Keratinocyte (primary cell): ENCODE measurements around the gene LHFPL3. TPM values are rescaled to one million over a fixed set of nuclear protein-coding genes. Genes with fewer than 3 reads are reported as not detected.

Experiments used
- DNase-seq: peaks from one replicate; pipeline ENCODE4 v3.0.0-alpha.2; 2011; ENCODE audit warnings: low read depth, missing footprints, low spot score
- FAIRE-seq: peaks from 2 replicates; lab custom pipeline; 2011; peaks lifted over from hg19 to GRCh38; lab: Jason Lieb, UNC
- H2AFZ ChIP-seq: 2 replicates; pipeline ENCODE4 v1.6.0; 2012; ENCODE audit warnings: low read length, control low read depth, inconsistent platforms; ENCODE audit not compliant: control insufficient read depth
- H3K27ac ChIP-seq: 2 replicates; pipeline ENCODE4 v1.5.1; 2011; ENCODE audit warnings: low read length; ENCODE audit not compliant: control insufficient read depth, insufficient read depth
- H3K27me3 ChIP-seq: 3 replicates; pipeline ENCODE4 v1.6.0; 2011; ENCODE audit warnings: low read length; ENCODE audit not compliant: control insufficient read depth, insufficient read depth; ENCODE audit errors: extremely low read depth
- H3K36me3 ChIP-seq, 2 experiments: 2 replicates in 1 of 2; 3 replicates in 1 of 2; pipeline ENCODE4 v1.5.1; 2011; ENCODE audit warnings: low read length in 2 of 2, mild to moderate bottlenecking in 1 of 2; ENCODE audit not compliant: control insufficient read depth in 2 of 2, insufficient read depth in 2 of 2; ENCODE audit errors: extremely low read depth in 1 of 2
- H3K4me1 ChIP-seq: 3 replicates; pipeline ENCODE4 v1.5.1; 2011; ENCODE audit warnings: low read length; ENCODE audit not compliant: control insufficient read depth, insufficient read depth; ENCODE audit errors: extremely low read depth
- H3K4me2 ChIP-seq: 3 replicates; pipeline ENCODE4 v1.6.0; 2011; ENCODE audit warnings: low read depth, low read length; ENCODE audit not compliant: control insufficient read depth, insufficient read depth; ENCODE audit errors: extremely low read depth
- H3K4me3 ChIP-seq, 3 experiments: fragments of 200-600 bp in 1 of 3; sonication (generic) in 1 of 3; 2 replicates in 2 of 3; 3 replicates in 1 of 3; pipeline ENCODE4 v1.5.1; 2011 to 2016; ENCODE audit warnings: low read length in 3 of 3, mild to moderate bottlenecking in 3 of 3, control low read depth in 2 of 3, inconsistent platforms in 1 of 3, low read depth in 1 of 3, mixed read lengths in 1 of 3, mixed run types in 1 of 3, moderate library complexity in 1 of 3; ENCODE audit not compliant: control insufficient read depth in 2 of 3, insufficient read depth in 2 of 3; ENCODE audit errors: extremely low read depth in 1 of 3
- H3K79me2 ChIP-seq: 2 replicates; pipeline ENCODE4 v1.6.0; 2012; ENCODE audit warnings: low read length; ENCODE audit not compliant: control insufficient read depth, insufficient read depth
- H3K9ac ChIP-seq: 3 replicates; pipeline ENCODE4 v1.6.0; 2011; ENCODE audit warnings: low read length; ENCODE audit not compliant: control insufficient read depth, insufficient read depth; ENCODE audit errors: extremely low read depth
- H3K9me1 ChIP-seq: 3 replicates; pipeline ENCODE4 v1.6.0; 2011; ENCODE audit warnings: low read length; ENCODE audit not compliant: control insufficient read depth, insufficient read depth; ENCODE audit errors: extremely low read depth
- H3K9me3 ChIP-seq: 2 replicates; pipeline ENCODE4 v1.5.1; 2012; ENCODE audit warnings: low read depth, low read length; ENCODE audit not compliant: control insufficient read depth
- H4K20me1 ChIP-seq: 3 replicates; pipeline ENCODE4 v1.6.0; 2011; ENCODE audit warnings: low read length; ENCODE audit not compliant: control insufficient read depth, insufficient read depth; ENCODE audit errors: extremely low read depth
- EZH2 ChIP-seq: IDR thresholded peaks from one replicate; pipeline ENCODE4 v1.6.1; 2012; ENCODE audit warnings: inconsistent platforms, mild to moderate bottlenecking, low read length, moderate library complexity
- dilution Hi-C: fragments of 300-500 bp; cut with MboI; formaldehyde crosslinking; loops from one replicate; pipeline ENCODE4 v1.7.0; 2020; ENCODE audit warnings: low sequenced_read_pairs; ENCODE audit not compliant: extremely low pct_ligation_motif_present
- polyA plus RNA-seq, 5 experiments: library from polyadenylated mRNA; depleted of rRNA in 3 of 5; stranded (reverse) in 3 of 5; stranded (forward) in 1 of 5; unstranded in 1 of 5; fragments of >200 nt; gene quantifications; 1 replicate in 1 of 5; 2 replicates in 3 of 5; 3 replicates in 1 of 5; pipeline versions ENCODE4 v1.2.1 to v1.2.3, GENCODE V29; 2011 to 2012; ENCODE audit warnings: missing spikeins in 2 of 5, low read depth in 1 of 5, low replicate concordance in 1 of 5
- small RNA-seq, 3 experiments: library from RNA; depleted of rRNA; stranded (forward); fragments of <200 nt; gene quantifications; one replicate each; pipeline ENCODE3, GENCODE V24; 2012; ENCODE audit warnings: low read depth in 3 of 3, low replicate concordance in 1 of 3; ENCODE audit not compliant: insufficient read length in 3 of 3
- TF ChIP-seq, protein P1 (sequence below), 3 experiments: IDR thresholded peaks in 1 of 3; conservative IDR thresholded peaks in 1 of 3; optimal IDR thresholded peaks in 1 of 3; 2 replicates in 2 of 3; 3 replicates in 1 of 3; pipeline versions ENCODE3 to v1.5.1; 2011; ENCODE audit warnings: low read length in 3 of 3, mild to moderate bottlenecking in 3 of 3, moderate library complexity in 2 of 3, control low read depth in 1 of 3, inconsistent platforms in 1 of 3; ENCODE audit not compliant: insufficient read depth in 2 of 3; ENCODE audit errors: extremely low read depth in 1 of 3

LHFPL3 gene
- polyA plus RNA-seq, 1 donor (not counting 4 experiments of a cell fraction or from before 2014, with no cell fraction given): not detected

DNA sequence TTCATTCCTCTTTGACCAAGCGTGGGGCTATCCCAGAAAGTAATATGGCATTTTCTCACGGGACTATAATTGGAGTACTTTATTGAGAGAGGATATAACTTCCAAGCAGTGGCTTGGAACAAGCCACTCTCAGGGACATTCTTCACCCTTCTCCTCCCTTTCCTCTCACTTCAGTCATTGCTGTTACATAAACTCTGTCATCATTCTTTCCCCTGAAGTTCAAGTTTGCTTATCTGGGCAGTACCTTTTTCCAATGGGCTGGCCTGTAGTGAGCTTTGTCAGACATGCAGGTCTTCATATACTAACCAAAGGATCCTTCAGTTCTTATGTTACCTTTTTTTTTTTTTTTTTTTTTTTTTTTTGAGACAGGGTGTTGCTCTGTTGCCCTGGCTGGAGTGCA, 626.9 kb downstream of the LHFPL3 start:
- Histone ChIP-seq H3K27me3 (no peaks in the 10 kb centered on the region), H3K4me2 (no peak overlapping the region), H4K20me1 (no peaks in the 10 kb centered on the region), H3K9me1 (no peaks in the 10 kb centered on the region), H3K36me3 (no peaks in the 10 kb centered on the region), H2AFZ (no peak overlapping the region), H3K4me3 (no peak overlapping the region), H3K79me2 (no peaks in the 10 kb centered on the region), H3K9ac (no peak overlapping the region), H3K9me3 (no peaks in the 10 kb centered on the region), H3K27ac (no peak overlapping the region), H3K4me1 (peaks cover 3% of the 10 kb centered on the region)
- dilution Hi-C loops: no loop called here
- TF ChIP-seq, protein P1, sequence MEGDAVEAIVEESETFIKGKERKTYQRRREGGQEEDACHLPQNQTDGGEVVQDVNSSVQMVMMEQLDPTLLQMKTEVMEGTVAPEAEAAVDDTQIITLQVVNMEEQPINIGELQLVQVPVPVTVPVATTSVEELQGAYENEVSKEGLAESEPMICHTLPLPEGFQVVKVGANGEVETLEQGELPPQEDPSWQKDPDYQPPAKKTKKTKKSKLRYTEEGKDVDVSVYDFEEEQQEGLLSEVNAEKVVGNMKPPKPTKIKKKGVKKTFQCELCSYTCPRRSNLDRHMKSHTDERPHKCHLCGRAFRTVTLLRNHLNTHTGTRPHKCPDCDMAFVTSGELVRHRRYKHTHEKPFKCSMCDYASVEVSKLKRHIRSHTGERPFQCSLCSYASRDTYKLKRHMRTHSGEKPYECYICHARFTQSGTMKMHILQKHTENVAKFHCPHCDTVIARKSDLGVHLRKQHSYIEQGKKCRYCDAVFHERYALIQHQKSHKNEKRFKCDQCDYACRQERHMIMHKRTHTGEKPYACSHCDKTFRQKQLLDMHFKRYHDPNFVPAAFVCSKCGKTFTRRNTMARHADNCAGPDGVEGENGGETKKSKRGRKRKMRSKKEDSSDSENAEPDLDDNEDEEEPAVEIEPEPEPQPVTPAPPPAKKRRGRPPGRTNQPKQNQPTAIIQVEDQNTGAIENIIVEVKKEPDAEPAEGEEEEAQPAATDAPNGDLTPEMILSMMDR (optimal IDR thresholded peaks at IDR 0.05 in 1 of 3, IDR thresholded peaks at IDR 0.05 in 1 of 3, conservative IDR thresholded peaks at IDR 0.05 in 1 of 3; ENCODE audit: extremely low read depth in 1 of 3, insufficient read depth in 2 of 3, low read length in 3 of 3): no peak
- no peak for TF ChIP-seq EZH2
- no peak for DNase-seq
- FAIRE-seq: no peak

Small RNA genes within 50 kb of the gene (small RNA-seq; reads per million reads assigned to genes)
- 0 to 0.33 (median 0) reads per million in 3 experiments for gene RN7SL8P

Other genes starting within 250 kb of the LHFPL3 start
- 12.2 to 17.9 TPM (median 13.5 TPM) in 3 replicates for gene ORC5, start 120.6 kb upstream of the LHFPL3 start, polyA plus RNA-seq